GM19193 (cell line): Measurements from ENCODE around the gene XCL1.

ENCODE experiments used
- POLR2A ChIP-seq: IDR thresholded peaks from 4 replicates; pipeline ENCODE4 v1.6.1; 2011; ENCODE audit not compliant: insufficient read depth, insufficient read length; ENCODE audit errors: extremely low read depth

XCL1 gene

GRCh38 chr1:168603501-168604110, 27.2 kb downstream of the XCL1 start:
- no peak for TF ChIP-seq POLR2A

- no peak for TF ChIP-seq POLR2A
Observed at GRCh38 chr1:168605443-168605842, 29.0 kb downstream of the XCL1 start.

GRCh38 chr1:168606096-168606495, 29.7 kb downstream of the XCL1 start:
- no peak for TF ChIP-seq POLR2A

- TF ChIP-seq POLR2A: no peak
Observed at GRCh38 chr1:168607872-168608428, 31.5 kb downstream of the XCL1 start.

- TF ChIP-seq POLR2A: no peak
Observed at GRCh38 chr1:168608796-168609715, 32.7 kb downstream of the XCL1 start.

- no peak for TF ChIP-seq POLR2A
Observed at GRCh38 chr1:168609741-168610510, 33.5 kb downstream of the XCL1 start.

- TF ChIP-seq POLR2A: no peak
Observed at GRCh38 chr1:168613038-168613451, 36.6 kb downstream of the XCL1 start.

- no peak for TF ChIP-seq POLR2A
Observed at GRCh38 chr1:168613691-168614231, 37.4 kb downstream of the XCL1 start.

GRCh38 chr1:168614235-168614634, 37.8 kb downstream of the XCL1 start:
- no peak for TF ChIP-seq POLR2A

- TF ChIP-seq POLR2A: no peak
Observed at GRCh38 chr1:168615965-168616364, 39.6 kb downstream of the XCL1 start.

- TF ChIP-seq POLR2A: no peak
Observed at GRCh38 chr1:168617974-168618750, 41.8 kb downstream of the XCL1 start.

- TF ChIP-seq POLR2A: no peak
Observed at GRCh38 chr1:168618886-168619285, 42.5 kb downstream of the XCL1 start.

- no peak for TF ChIP-seq POLR2A
Observed at GRCh38 chr1:168621356-168621755, 45.0 kb downstream of the XCL1 start.
